HepG2 (cell line): ENCODE results near the gene HLA-B. TPM values are rescaled to one million over a fixed set of nuclear protein-coding genes. Genes with fewer than 3 reads are reported as not detected.

Experiments
- ATAC-seq: fragments of 200-7000 bp; cut with Tn5 transposase; 3 replicates; pipeline ENCODE4 v1.9.1; 2020; ENCODE audit warnings: mild to moderate bottlenecking, moderate library complexity
- BruUV-seq: library from RNA; stranded (reverse); fragments of 400-500 nt; replicated peaks from 2 replicates; lab custom pipeline; 2021; lab: Mats Ljungman, UMichigan
- CTCF ChIA-PET: fragments of 300-600 bp; formaldehyde crosslinking; extraction: SDS; loops from one replicate; lab custom pipeline; 2021; ENCODE audit warnings: low total read pairs, inconsistent platforms, low intra/inter-chr PET ratio; lab: Yijun Ruan, JAX
- POLR2A ChIA-PET: fragments of 350-600 bp; sonication (Branson Sonifier 250); formaldehyde crosslinking; loops from one replicate; lab custom pipeline; 2020; ENCODE audit warnings: antibody characterized with exemption, inconsistent platforms; lab: Yijun Ruan, JAX
- DNase-seq: peaks from one replicate; pipeline ENCODE4 v3.0.0-alpha.2; 2015; ENCODE audit warnings: low spot score
- FAIRE-seq: peaks from 3 replicates; lab custom pipeline; 2011; peaks lifted over from hg19 to GRCh38; lab: Jason Lieb, UNC
- H2AFZ ChIP-seq: one replicate; pipeline ENCODE4 v1.6.1; 2011; ENCODE audit warnings: low read length, inconsistent platforms
- H3K27ac ChIP-seq: fragments of 300-600 bp; 3 replicates; pipeline ENCODE4 v1.8.0; 2011; ENCODE audit warnings: mixed run types, mild to moderate bottlenecking, mixed read lengths, low read length, inconsistent platforms; ENCODE audit not compliant: insufficient read depth; ENCODE audit errors: extremely low read length
- H3K27me3 ChIP-seq, 2 experiments: fragments of 200-600 bp in 1 of 2; 2 replicates in 1 of 2; 3 replicates in 1 of 2; pipeline versions ENCODE4 v1.6.0 to v1.8.0; 2011; ENCODE audit warnings: low read length in 2 of 2, mild to moderate bottlenecking in 2 of 2, moderate library complexity in 2 of 2, inconsistent platforms in 1 of 2; ENCODE audit not compliant: insufficient read depth in 2 of 2, control insufficient read depth in 1 of 2
- H3K36me3 ChIP-seq, 2 experiments: fragments of 200-600 bp in 1 of 2; replicated peaks in 1 of 2; 2 replicates in 1 of 2; 3 replicates in 1 of 2; pipeline versions ENCODE4 v1.5.1 to v1.8.0; 2011; ENCODE audit warnings: low read length in 2 of 2, inconsistent platforms in 1 of 2; ENCODE audit not compliant: insufficient read depth in 2 of 2, control insufficient read depth in 1 of 2
- H3K4me1 ChIP-seq: 2 replicates; pipeline ENCODE4 v1.5.1; 2012; ENCODE audit warnings: low read length, inconsistent platforms; ENCODE audit not compliant: insufficient read depth
- H3K4me2 ChIP-seq: 2 replicates; pipeline ENCODE4 v1.6.0; 2011; ENCODE audit warnings: low read depth, low read length, inconsistent platforms
- H3K4me3 ChIP-seq, 3 experiments: fragments of 200-600 bp in 1 of 3; sonication (generic), shearing (Covaris generic) in 1 of 3; replicated peaks in 1 of 3; 2 replicates each; pipeline ENCODE4 v1.5.1; 2011 to 2016; ENCODE audit warnings: low read length in 3 of 3, inconsistent platforms in 2 of 3, low read depth in 2 of 3, mild to moderate bottlenecking in 2 of 3, control low read depth in 1 of 3, mixed read lengths in 1 of 3; ENCODE audit not compliant: insufficient read depth in 1 of 3
- H3K79me2 ChIP-seq: one replicate; pipeline ENCODE4 v1.6.1; 2011; ENCODE audit warnings: low read length, inconsistent platforms; ENCODE audit not compliant: insufficient read depth
- H3K9ac ChIP-seq: 2 replicates; pipeline ENCODE4 v1.6.0; 2011; ENCODE audit warnings: mild to moderate bottlenecking, low read depth, low read length, inconsistent platforms; ENCODE audit not compliant: insufficient read depth
- H3K9me3 ChIP-seq: 2 replicates; pipeline ENCODE4 v1.5.1; 2012; ENCODE audit warnings: mild to moderate bottlenecking, low read length
- H4K20me1 ChIP-seq: 2 replicates; pipeline ENCODE4 v1.6.0; 2011; ENCODE audit warnings: inconsistent platforms, mild to moderate bottlenecking, low read length, moderate library complexity; ENCODE audit not compliant: insufficient read depth
- BORCS8-MEF2B ChIP-seq: sonication (generic); formaldehyde crosslinking; IDR thresholded peaks from 2 replicates; pipeline ENCODE4 v1.8.0; 2022; ENCODE audit warnings: mild to moderate bottlenecking, missing genetic modification reagents
- BRD4 ChIP-seq: sonication (generic); formaldehyde crosslinking; IDR thresholded peaks from 2 replicates; pipeline ENCODE4 v1.4.0; 2020; ENCODE audit warnings: missing genetic modification reagents
- ELF4 ChIP-seq: sonication (generic); formaldehyde crosslinking; IDR thresholded peaks from 2 replicates; pipeline ENCODE4 v1.5.0; 2020; ENCODE audit warnings: missing genetic modification reagents, mild to moderate bottlenecking, moderate library complexity, borderline replicate concordance
- EP300 ChIP-seq, 3 experiments: sonication (generic) in 1 of 3; formaldehyde crosslinking in 1 of 3; IDR thresholded peaks; 2 replicates each; pipeline versions ENCODE4 v1.5.1 to v1.6.1; 2011 to 2020; ENCODE audit warnings: low read depth in 2 of 3, low read length in 2 of 3, borderline replicate concordance in 1 of 3, improper control_type of control experiment in 1 of 3, mild to moderate bottlenecking in 1 of 3, missing genetic modification reagents in 1 of 3, moderate library complexity in 1 of 3
- PAWR ChIP-seq: sonication (generic); formaldehyde crosslinking; IDR thresholded peaks from 2 replicates; pipeline ENCODE4 v1.4.0; 2020; ENCODE audit warnings: missing genetic modification reagents, mild to moderate bottlenecking, borderline replicate concordance
- PHF20 ChIP-seq: sonication (generic); formaldehyde crosslinking; IDR thresholded peaks from 2 replicates; pipeline ENCODE4 v1.5.0; 2020; ENCODE audit warnings: mild to moderate bottlenecking, missing genetic modification reagents
- REPIN1 ChIP-seq: sonication (generic); formaldehyde crosslinking; IDR thresholded peaks from 2 replicates; pipeline ENCODE4 v1.8.0; 2022; ENCODE audit warnings: missing genetic modification reagents, low read depth, mild to moderate bottlenecking, borderline replicate concordance
- ZKSCAN8 ChIP-seq: IDR thresholded peaks from 2 replicates; pipeline ENCODE4 v1.6.1; 2016; ENCODE audit warnings: borderline replicate concordance, missing genetic modification reagents, missing compliant biosample characterization
- ZNF101 ChIP-seq: sonication (generic); formaldehyde crosslinking; IDR thresholded peaks from 2 replicates; pipeline ENCODE4 v1.4.0; 2020; ENCODE audit warnings: mild to moderate bottlenecking, low read depth, missing genetic modification reagents, borderline replicate concordance
- ZNF12 ChIP-seq: sonication (generic); formaldehyde crosslinking; IDR thresholded peaks from 2 replicates; pipeline ENCODE4 v1.5.0; 2020; ENCODE audit warnings: missing genetic modification reagents
- ZNF34 ChIP-seq: sonication (generic); formaldehyde crosslinking; IDR thresholded peaks from 2 replicates; pipeline ENCODE4 v1.4.0; 2020; ENCODE audit warnings: mild to moderate bottlenecking, missing genetic modification reagents, borderline replicate concordance
- ZNF431 ChIP-seq: sonication (generic); formaldehyde crosslinking; IDR thresholded peaks from 2 replicates; pipeline ENCODE4 v1.9.0; 2022; ENCODE audit warnings: missing genetic modification reagents, low read depth, mild to moderate bottlenecking, borderline replicate concordance
- ZNF432 ChIP-seq: sonication (generic); formaldehyde crosslinking; IDR thresholded peaks from 2 replicates; pipeline ENCODE4 v1.5.0; 2020; ENCODE audit warnings: missing genetic modification reagents, mild to moderate bottlenecking, borderline replicate concordance
- ZNF678 ChIP-seq: sonication (generic); formaldehyde crosslinking; IDR thresholded peaks from 2 replicates; pipeline ENCODE4 v1.4.0; 2020; ENCODE audit warnings: mild to moderate bottlenecking, missing genetic modification reagents
- WGBS: methylation state at CpG from one replicate; pipeline ENCODE4 v1.1.6; 2017; ENCODE audit warnings: low lambda C conversion rate; 5-methylcytosine and 5-hydroxymethylcytosine counted together
- in situ Hi-C: cut with HindIII; loops from 2 replicates; pipeline ENCODE4 v1.10.0; 2017; ENCODE audit warnings: low pct_unique_long_range_greater_than_20kb; ENCODE audit not compliant: extremely low pct_ligation_motif_present
- intact Hi-C: fragments of 100-400 bp; cut with micrococcal nuclease; formaldehyde crosslinking; loops from one replicate; pipeline ENCODE4 v1.10.0; 2022; ENCODE audit not compliant: unreplicated experiment
- polyA plus RNA-seq, 8 experiments: library from polyadenylated mRNA; depleted of rRNA in 3 of 8; stranded (reverse) in 7 of 8; unstranded in 1 of 8; fragments of >200 nt; fragmentation: Illumina TruSeq in 4 of 8; extraction: Trizol in 4 of 8; gene quantifications; 2 replicates each; pipeline versions ENCODE4 v1.2.1 to v1.2.3, GENCODE V29; 2011 to 2016; ENCODE audit warnings: low read depth in 4 of 8, missing spikeins in 1 of 8, mixed read lengths in 1 of 8; ENCODE audit not compliant: insufficient read depth in 1 of 8
- total RNA-seq, 5 experiments: library from RNA; depleted of rRNA; stranded (reverse); fragments of >200 nt; fragmentation: Illumina TruSeq; extraction: Trizol; gene quantifications; 2 replicates each; pipeline ENCODE4 v1.2.3, GENCODE V29; 2016; ENCODE audit warnings: low read depth in 1 of 5
- TF ChIP-seq, protein P1 (sequence below): sonication (generic); formaldehyde crosslinking; IDR thresholded peaks from 2 replicates; pipeline ENCODE4 v1.4.0; 2020; ENCODE audit warnings: missing genetic modification reagents
- TF ChIP-seq, protein P2 (sequence below): sonication (generic); formaldehyde crosslinking; IDR thresholded peaks from 2 replicates; pipeline ENCODE4 v1.4.0; 2020; ENCODE audit warnings: missing genetic modification reagents

HLA-B gene
- total and polyA plus RNA-seq, 2 of the 13 experiments (the other 11 are each of a cell fraction or from before 2014, with no cell fraction given), result 35.3 to 88.9 TPM

DNA sequence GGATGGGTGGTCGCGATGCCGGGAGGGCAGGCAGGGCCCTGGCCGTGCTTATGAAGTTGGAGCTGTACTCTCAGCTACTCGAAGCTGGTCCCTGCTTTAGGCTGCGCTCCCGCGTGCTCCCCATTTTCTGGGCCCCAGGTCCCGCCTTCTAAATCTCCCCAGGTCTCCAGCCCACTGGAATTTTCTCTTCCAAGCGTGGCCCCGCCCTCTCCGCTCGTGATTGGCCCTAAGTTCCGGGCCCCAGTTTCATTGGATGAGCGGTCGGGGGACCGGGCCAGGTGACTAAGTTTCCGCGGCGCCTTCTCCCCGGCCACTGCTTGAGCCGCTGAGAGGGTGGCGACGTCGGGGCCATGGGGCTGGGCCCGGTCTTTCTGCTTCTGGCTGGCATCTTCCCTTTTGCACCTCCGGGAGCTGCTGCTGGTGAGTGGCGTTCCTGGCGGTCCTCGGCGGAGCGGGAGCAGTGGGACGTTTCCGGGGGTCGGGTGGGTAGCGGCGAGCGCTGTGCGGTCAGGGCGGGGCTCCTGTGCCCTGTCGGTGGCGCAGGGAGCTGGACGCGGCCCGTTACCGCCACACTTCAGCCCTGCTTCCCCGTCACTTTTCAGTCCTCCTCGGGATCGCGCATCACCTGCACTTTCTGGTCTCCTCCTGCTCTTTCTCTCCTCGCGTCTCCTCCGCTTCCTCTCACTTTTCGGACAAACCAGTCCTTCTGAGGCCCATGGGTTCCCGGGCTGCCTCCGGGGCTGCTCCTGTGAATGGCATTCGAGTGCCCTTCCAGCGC is 46.5 kb upstream of the HLA-B start, which contains the start of gene MICA (continued):
- TF ChIP-seq, protein P1, sequence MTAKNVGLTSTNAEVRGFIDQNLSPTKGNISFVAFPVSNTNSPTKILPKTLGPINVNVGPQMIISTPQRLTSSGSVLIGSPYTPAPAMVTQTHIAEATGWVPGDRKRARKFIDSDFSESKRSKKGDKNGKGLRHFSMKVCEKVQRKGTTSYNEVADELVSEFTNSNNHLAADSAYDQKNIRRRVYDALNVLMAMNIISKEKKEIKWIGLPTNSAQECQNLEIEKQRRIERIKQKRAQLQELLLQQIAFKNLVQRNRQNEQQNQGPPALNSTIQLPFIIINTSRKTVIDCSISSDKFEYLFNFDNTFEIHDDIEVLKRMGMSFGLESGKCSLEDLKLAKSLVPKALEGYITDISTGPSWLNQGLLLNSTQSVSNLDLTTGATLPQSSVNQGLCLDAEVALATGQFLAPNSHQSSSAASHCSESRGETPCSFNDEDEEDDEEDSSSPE (CRISPR knock-in tag), result peak; percentile 94
- TF ChIP-seq PAWR (CRISPR knock-in tag), result no peak

GRCh38 chr6:31402324-31403282 is 45.6 kb upstream of the HLA-B start:
- in situ Hi-C loops, result loop anchor here (5.0 kb wide), 1 partner anchor 40 kb away; no protein-coding TSS in a partner anchor
- no peak overlapping the region for H2AFZ ChIP-seq
- peaks cover 60% of the 10 kb centered on the region for H3K79me2 ChIP-seq
- 0 out of 2 replicates have a peak, but pooled peaks cover 3% of the 10 kb centered on the region for H3K9me3 ChIP-seq
- peaks cover 14% of the 10 kb centered on the region; the same call in 1 of the 2 replicates for H4K20me1 ChIP-seq
- ChIA-PET POLR2A (interaction anchor here (1.1 to 4.2 kb wide), 5 partner anchors 12 to 139 kb away, joined by 4 to 22 read pairs (median 10); partner anchors contain the start of gene DDX39B), CTCF (no interaction called here)
- intact Hi-C loops, result no loop called here
- H3K9ac ChIP-seq, result peak overlapping the region; percentile 77
- DNase-seq (no peak), FAIRE-seq (peak; percentile 64), ATAC-seq (peak; percentile 33)
- peak overlapping the region; percentile 88 to 96 (median 96) for H3K4me3 ChIP-seq
- H3K27me3 ChIP-seq, result no peaks in the 10 kb centered on the region; a peak in 1 of 5 replicates
- no TSS peak for BruUV-seq
- H3K36me3 ChIP-seq, result no peaks in the 10 kb centered on the region
- peak overlapping the region; percentile 97 for H3K4me2 ChIP-seq
- H3K4me1 ChIP-seq, result peaks cover 63% of the 10 kb centered on the region
- peak overlapping the region; percentile 87 for H3K27ac ChIP-seq
- 3% methylated on average over 24 of the region's 27 CpGs for WGBS
- TF ChIP-seq ZNF678 (CRISPR knock-in tag) (no peak), ELF4 (CRISPR knock-in tag) (no peak), ZNF34 (CRISPR knock-in tag) (peak; percentile 17; the same call in 1 of the 2 replicates), ZNF12 (CRISPR knock-in tag) (no peak), ZNF101 (CRISPR knock-in tag) (no peak), EP300 (IDR thresholded peaks at IDR 0.05; ENCODE audit: low read depth in 2 of 2, low read length in 2 of 2) (no peak), EP300 (CRISPR knock-in tag; IDR thresholded peaks at IDR 0.05; ENCODE audit: borderline replicate concordance) (0 out of 2 replicates have a peak, but pooled peaks have one; percentile 2), PHF20 (peak; percentile 9; the same call in 1 of the 2 replicates), ZNF432 (CRISPR knock-in tag) (0 out of 2 replicates have a peak, but pooled peaks have one; percentile 43), BRD4 (CRISPR knock-in tag) (peak; percentile 57; the same call in 1 of the 2 replicates), REPIN1 (CRISPR knock-in tag) (0 out of 2 replicates have a peak, but pooled peaks have one; percentile 30), ZNF431 (peak; percentile 58; the same call in 1 of the 2 replicates), BORCS8-MEF2B (CRISPR knock-in tag) (0 out of 2 replicates have a peak, but pooled peaks have one; percentile 6), ZKSCAN8 (CRISPR knock-in tag) (0 out of 2 replicates have a peak, but pooled peaks have one; percentile 12)
- TF ChIP-seq, protein P2, sequence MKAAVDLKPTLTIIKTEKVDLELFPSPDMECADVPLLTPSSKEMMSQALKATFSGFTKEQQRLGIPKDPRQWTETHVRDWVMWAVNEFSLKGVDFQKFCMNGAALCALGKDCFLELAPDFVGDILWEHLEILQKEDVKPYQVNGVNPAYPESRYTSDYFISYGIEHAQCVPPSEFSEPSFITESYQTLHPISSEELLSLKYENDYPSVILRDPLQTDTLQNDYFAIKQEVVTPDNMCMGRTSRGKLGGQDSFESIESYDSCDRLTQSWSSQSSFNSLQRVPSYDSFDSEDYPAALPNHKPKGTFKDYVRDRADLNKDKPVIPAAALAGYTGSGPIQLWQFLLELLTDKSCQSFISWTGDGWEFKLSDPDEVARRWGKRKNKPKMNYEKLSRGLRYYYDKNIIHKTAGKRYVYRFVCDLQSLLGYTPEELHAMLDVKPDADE (CRISPR knock-in tag), result no peak
